ENCODE data around the gene TSPAN9. TPM values are rescaled to one million over a fixed set of nuclear protein-coding genes. Genes with fewer than 3 reads are reported as not detected.

Gene TSPAN9
- total RNA-seq, 1 donor from 2014 or later = 109 TPM

DNA sequence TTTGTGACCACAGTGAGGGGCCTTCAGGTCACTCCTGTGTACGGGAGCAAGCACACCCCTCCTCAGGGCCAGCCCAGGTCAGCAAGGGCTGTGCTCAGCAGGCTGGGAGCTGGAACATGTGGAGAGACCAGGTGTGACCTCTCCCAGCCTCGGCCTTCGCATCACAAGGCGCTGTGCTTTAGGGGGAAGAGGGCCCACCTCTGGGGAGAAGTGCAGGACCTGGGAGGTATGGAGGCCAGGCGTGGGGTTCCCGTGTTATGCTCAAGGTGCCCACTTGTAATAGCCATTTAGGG lies 219.2 kb downstream of the TSPAN9 start:
- TF ChIP-seq, protein P1, sequence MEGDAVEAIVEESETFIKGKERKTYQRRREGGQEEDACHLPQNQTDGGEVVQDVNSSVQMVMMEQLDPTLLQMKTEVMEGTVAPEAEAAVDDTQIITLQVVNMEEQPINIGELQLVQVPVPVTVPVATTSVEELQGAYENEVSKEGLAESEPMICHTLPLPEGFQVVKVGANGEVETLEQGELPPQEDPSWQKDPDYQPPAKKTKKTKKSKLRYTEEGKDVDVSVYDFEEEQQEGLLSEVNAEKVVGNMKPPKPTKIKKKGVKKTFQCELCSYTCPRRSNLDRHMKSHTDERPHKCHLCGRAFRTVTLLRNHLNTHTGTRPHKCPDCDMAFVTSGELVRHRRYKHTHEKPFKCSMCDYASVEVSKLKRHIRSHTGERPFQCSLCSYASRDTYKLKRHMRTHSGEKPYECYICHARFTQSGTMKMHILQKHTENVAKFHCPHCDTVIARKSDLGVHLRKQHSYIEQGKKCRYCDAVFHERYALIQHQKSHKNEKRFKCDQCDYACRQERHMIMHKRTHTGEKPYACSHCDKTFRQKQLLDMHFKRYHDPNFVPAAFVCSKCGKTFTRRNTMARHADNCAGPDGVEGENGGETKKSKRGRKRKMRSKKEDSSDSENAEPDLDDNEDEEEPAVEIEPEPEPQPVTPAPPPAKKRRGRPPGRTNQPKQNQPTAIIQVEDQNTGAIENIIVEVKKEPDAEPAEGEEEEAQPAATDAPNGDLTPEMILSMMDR (IDR thresholded peaks at IDR 0.05) = no peak
- no peaks in the 10 kb centered on the region for H3K27me3 ChIP-seq
- intact Hi-C loops (cut with DNase I) = no loop called here
- DNase-seq (ENCODE audit: low spot score in 2 of 2) = no peak
- H3K9me3 ChIP-seq = no peaks in the 10 kb centered on the region
- H3K4me3 ChIP-seq = peak overlapping the region in 1 of 2 donors; percentile 10
- no peaks in the 10 kb centered on the region for H3K36me3 ChIP-seq
- H3K4me1 ChIP-seq = peaks cover 8 to 38% of the 10 kb centered on the region in 2 donors
- H3K27ac ChIP-seq = peak overlapping the region; percentile 46 to 67

DNA sequence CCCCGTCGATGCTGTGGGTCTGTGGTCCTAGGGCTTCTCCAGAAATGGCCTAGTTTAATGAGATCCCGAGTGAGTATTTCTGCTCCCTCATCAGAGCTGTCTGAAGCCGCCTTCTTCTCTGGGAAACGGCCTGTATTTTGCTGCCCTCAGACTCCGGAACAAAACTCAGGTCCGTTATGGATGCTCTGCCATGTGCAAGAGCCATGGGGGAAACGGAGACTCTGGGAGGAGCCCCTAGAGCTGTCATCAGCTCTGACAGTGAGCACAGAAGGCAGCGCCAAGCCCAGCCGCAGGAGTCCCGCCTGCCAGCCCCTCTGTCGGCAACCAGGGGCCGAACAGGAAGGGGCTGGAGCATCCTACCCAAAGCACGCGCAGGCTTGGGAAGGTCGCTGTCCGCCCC lies 221.4 kb downstream of the TSPAN9 start:
- Histone ChIP-seq H3K4me3 (no peak overlapping the region), H3K27me3 (no peaks in the 10 kb centered on the region), H3K4me1 (peaks cover 8 to 38% of the 10 kb centered on the region in 2 donors), H3K9me3 (no peaks in the 10 kb centered on the region), H3K36me3 (no peaks in the 10 kb centered on the region), H3K27ac (no peak overlapping the region)
- TF ChIP-seq, protein P1 (IDR thresholded peaks at IDR 0.05) = no peak
- no peak for DNase-seq (ENCODE audit: low spot score in 2 of 2)
- intact Hi-C loops (cut with DNase I) = no loop called here

DNA sequence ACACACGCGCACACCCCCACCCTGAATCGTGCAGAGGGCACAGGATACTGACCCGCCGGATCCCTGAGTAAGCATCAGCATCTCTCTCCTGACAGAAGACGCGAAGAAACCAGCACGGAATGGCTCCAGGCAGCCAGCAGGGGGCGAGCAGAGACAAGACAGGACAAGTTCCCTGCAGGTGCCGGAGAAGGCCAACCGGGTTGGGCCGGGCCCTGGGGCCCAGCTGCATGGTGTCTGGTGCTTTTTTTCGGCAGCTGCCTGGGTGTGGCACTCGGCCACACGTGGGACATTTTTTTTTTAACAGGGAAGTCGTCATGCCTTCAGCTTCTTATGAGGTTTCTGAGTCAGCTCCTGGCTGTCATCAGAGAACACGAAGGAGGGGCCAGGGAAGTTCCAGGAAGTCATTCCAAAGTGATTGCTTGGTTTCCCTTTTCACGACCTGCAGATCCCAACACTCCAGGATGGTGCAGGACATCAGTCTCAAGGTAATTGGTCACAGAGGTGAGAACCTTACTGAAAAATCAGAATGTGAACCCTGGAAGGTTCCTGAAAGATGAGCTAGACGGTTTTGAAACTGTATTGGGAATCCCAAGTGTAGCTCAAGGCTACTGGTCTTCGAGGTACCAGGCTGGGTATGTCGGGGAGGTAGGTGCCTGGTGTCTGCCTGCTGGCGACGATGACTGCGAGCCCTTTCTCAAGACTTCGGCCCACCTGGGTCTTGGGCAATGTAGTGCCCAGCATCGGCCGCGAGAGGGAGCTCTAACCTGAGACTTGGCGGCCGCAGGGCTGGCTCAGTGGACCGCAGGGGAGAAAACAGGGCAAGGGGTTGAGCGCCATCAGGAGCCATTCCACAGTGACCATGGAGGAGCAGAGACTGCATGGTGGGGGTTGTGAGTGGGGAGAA lies 223.0 kb downstream of the TSPAN9 start:
- TF ChIP-seq, protein P1 (IDR thresholded peaks at IDR 0.05) = peak; percentile 90 to 98 (median 98)
- peak overlapping the region; percentile 31 to 39 for H3K27ac ChIP-seq
- H3K4me3 ChIP-seq = peak overlapping the region; percentile 41 to 54
- H3K36me3 ChIP-seq = no peaks in the 10 kb centered on the region
- no peaks in the 10 kb centered on the region for H3K27me3 ChIP-seq
- DNase-seq (ENCODE audit: low spot score in 2 of 2) = peak; percentile 62 to 90
- intact Hi-C loops (cut with DNase I) = loop anchor here (1.0 to 5.0 kb wide), 2 partner anchors 504 to 972 kb away; partner anchors contain the start of gene CCND2
- H3K9me3 ChIP-seq = no peaks in the 10 kb centered on the region
- H3K4me1 ChIP-seq = peaks cover 8 to 25% of the 10 kb centered on the region in 2 donors

DNA sequence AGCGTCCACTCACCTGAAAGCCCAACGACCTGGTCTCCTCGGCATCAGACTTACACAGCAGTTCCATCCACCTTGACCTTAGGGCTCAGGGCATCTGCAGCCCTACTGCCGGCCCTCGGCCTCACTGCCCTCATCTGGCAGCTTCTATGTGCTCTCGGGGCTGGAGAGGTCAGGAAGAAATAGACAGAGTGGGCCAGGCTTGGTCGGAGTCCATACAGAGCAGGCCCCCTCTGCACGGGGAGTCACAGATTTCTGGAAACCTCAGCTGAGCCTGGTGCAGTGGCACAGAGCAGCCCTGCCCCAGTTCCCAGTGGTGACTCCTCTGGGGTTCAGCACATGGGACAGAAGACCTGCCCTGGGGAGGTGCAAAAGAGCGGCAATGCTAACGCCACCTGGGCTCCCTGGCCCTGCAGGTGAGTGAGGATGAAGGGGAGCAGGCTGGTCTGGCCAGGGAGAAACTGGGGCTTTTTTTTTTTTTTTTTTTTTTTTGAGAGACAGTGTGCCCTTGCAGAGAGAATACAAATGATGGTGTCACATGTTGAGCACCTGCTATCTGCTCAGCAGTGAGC lies 223.7 kb downstream of the TSPAN9 start:
- Histone ChIP-seq H3K27ac (peak overlapping the region in 1 of 2 donors; percentile 39), H3K4me3 (peak overlapping the region in 1 of 2 donors; percentile 54), H3K36me3 (no peaks in the 10 kb centered on the region), H3K27me3 (no peaks in the 10 kb centered on the region), H3K4me1 (peaks cover 6 to 20% of the 10 kb centered on the region in 2 donors), H3K9me3 (no peaks in the 10 kb centered on the region)
- DNase-seq (ENCODE audit: low spot score in 2 of 2) = no peak
- TF ChIP-seq, protein P1 (IDR thresholded peaks at IDR 0.05) = no peak
- intact Hi-C loops (cut with DNase I) = loop anchor here (1.0 to 5.0 kb wide), 2 partner anchors 503 to 971 kb away; partner anchors contain the start of gene CCND2

DNA sequence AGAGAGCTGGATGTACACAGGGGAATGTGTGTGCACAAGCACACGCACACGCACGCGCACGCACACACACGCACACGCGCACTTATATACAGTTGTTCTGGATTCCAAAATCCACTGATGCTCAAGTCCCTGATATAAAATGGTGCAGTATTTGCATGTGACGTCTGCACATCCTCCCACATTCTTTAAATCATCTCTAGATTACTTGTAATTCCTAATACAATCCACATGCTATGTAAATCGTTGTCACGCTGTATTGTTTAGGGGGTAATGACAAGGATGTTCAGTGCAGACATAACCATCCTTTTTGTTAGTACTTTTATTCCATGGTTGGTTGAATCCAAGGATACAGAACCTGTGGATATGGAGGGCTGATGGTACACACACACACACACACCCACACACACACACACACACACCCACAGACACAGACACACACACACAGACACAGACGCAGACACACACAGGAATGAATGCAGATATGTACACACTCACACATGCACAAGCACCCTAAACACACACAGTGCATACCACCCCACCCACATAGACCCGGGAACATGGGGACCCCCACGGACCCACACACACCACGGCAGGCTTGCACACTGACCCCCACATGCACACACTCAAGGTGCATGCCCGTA lies 225.3 kb downstream of the TSPAN9 start:
- TF ChIP-seq, protein P1 (IDR thresholded peaks at IDR 0.05) = no peak
- no peak overlapping the region for H3K27ac ChIP-seq
- intact Hi-C loops (cut with DNase I) = loop anchor here (5.0 kb wide), 1 partner anchor 970 kb away; the partner anchor contains the start of gene CCND2

More for the DNA sequence above, 225.3 kb downstream of the TSPAN9 start:
- H3K4me1 ChIP-seq = peaks cover 0 to 9% of the 10 kb centered on the region in 2 donors
- no peaks in the 10 kb centered on the region for H3K9me3 ChIP-seq
- H3K36me3 ChIP-seq = no peaks in the 10 kb centered on the region
- DNase-seq (ENCODE audit: low spot score in 2 of 2) = no peak
- no peaks in the 10 kb centered on the region for H3K27me3 ChIP-seq
- no peak overlapping the region for H3K4me3 ChIP-seq

Measured in ascending aorta (tissue), 2 donors.